K562 (cell line): ENCODE measurements around the gene ATP5F1D. TPM values are rescaled to one million over a fixed set of nuclear protein-coding genes. Genes with fewer than 3 reads are reported as not detected.

Experiments
- ATAC-seq: fragments of 200-7000 bp; cut with Tn5 transposase; 3 replicates; pipeline ENCODE4 v1.9.1; 2020; ENCODE audit warnings: moderate library complexity
- BruUV-seq: library from RNA; stranded (reverse); fragments of 400-500 nt; replicated peaks from 2 replicates; lab custom pipeline; 2021; lab: Mats Ljungman, UMichigan
- CTCF ChIA-PET: fragments of 300-600 bp; formaldehyde crosslinking; extraction: SDS; loops from one replicate; lab custom pipeline; 2021; ENCODE audit warnings: low intra/inter-chr PET ratio; lab: Yijun Ruan, JAX
- POLR2A ChIA-PET: fragments of 300-600, 350-650 bp; sonication (Branson Sonifier 250); formaldehyde crosslinking; extraction: SDS; loops from one replicate; lab custom pipeline; 2021; ENCODE audit warnings: antibody characterized with exemption, inconsistent platforms; lab: Yijun Ruan, JAX
- DNase-seq, 4 experiments: peaks; one replicate each; pipeline versions ENCODE4 v3.0.0 to v3.0.0-alpha.2; 2011 to 2018; ENCODE audit warnings: low spot score in 3 of 4, mixed read lengths in 3 of 4; ENCODE audit errors: extremely low read depth in 1 of 4
- FAIRE-seq: peaks from 2 replicates; lab custom pipeline; 2011; peaks lifted over from hg19 to GRCh38; lab: Jason Lieb, UNC
- H2AFZ ChIP-seq: 2 replicates; pipeline ENCODE4 v1.6.0; 2011; ENCODE audit warnings: low read depth, low read length, control low read depth, inconsistent platforms
- H3K27ac ChIP-seq: fragments of 200-600 bp; 3 replicates; pipeline ENCODE4 v1.8.0; 2011; ENCODE audit warnings: low read depth, mild to moderate bottlenecking, control low read depth, inconsistent platforms, low read length, moderate library complexity, mixed read lengths; ENCODE audit errors: extremely low read depth
- H3K27me3 ChIP-seq, 2 experiments: fragments of 300-600 bp in 1 of 2; 2 replicates in 1 of 2; 3 replicates in 1 of 2; pipeline versions ENCODE4 v1.6.0 to v1.8.0; 2011; ENCODE audit warnings: inconsistent platforms in 2 of 2, low read length in 2 of 2, mild to moderate bottlenecking in 1 of 2, mixed read lengths in 1 of 2, moderate library complexity in 1 of 2; ENCODE audit not compliant: control insufficient read depth in 2 of 2, insufficient read depth in 2 of 2
- H3K36me3 ChIP-seq: fragments of 300-600 bp; 3 replicates; pipeline ENCODE4 v1.8.0; 2011; ENCODE audit warnings: mild to moderate bottlenecking, low read length, inconsistent platforms; ENCODE audit not compliant: control insufficient read depth, insufficient read depth
- H3K4me1 ChIP-seq, 2 experiments: fragments of 200-600 bp in 1 of 2; replicated peaks in 1 of 2; 2 replicates in 1 of 2; 3 replicates in 1 of 2; pipeline versions ENCODE4 v1.5.1 to v1.8.0; 2011; ENCODE audit warnings: inconsistent platforms in 2 of 2, low read length in 2 of 2, mild to moderate bottlenecking in 1 of 2, mixed read lengths in 1 of 2, moderate library complexity in 1 of 2; ENCODE audit not compliant: control insufficient read depth in 2 of 2, insufficient read depth in 2 of 2
- H3K4me2 ChIP-seq: 2 replicates; pipeline ENCODE4 v1.6.1; 2011; ENCODE audit warnings: low read length, control low read depth, inconsistent platforms, mixed read lengths; ENCODE audit not compliant: insufficient read depth
- H3K4me3 ChIP-seq: fragments of 200-600 bp; sonication (generic), shearing (Covaris generic); 2 replicates; pipeline ENCODE4 v1.5.1; 2016; ENCODE audit warnings: control low read depth, inconsistent platforms
- H3K79me2 ChIP-seq: fragments of 200-600 bp; 3 replicates; pipeline ENCODE4 v1.8.0; 2011; ENCODE audit warnings: low read length, inconsistent platforms; ENCODE audit not compliant: control insufficient read depth, insufficient read depth
- H3K9ac ChIP-seq, 2 experiments: 2 replicates each; pipeline versions ENCODE4 v1.6.0 to v1.6.1; 2011; ENCODE audit warnings: low read depth in 2 of 2, low read length in 2 of 2, control low read depth in 1 of 2, inconsistent platforms in 1 of 2, mild to moderate bottlenecking in 1 of 2, mixed read lengths in 1 of 2; ENCODE audit not compliant: insufficient read depth in 1 of 2
- H3K9me1 ChIP-seq: one replicate; pipeline ENCODE4 v1.6.0; 2011; ENCODE audit warnings: inconsistent platforms, mild to moderate bottlenecking, low read length, moderate library complexity; ENCODE audit not compliant: control insufficient read depth, insufficient read depth
- H3K9me3 ChIP-seq: replicated peaks from 2 replicates; pipeline ENCODE4 v1.5.1; 2011; ENCODE audit warnings: low read depth, low read length, inconsistent platforms; ENCODE audit not compliant: control insufficient read depth, insufficient read depth
- H4K20me1 ChIP-seq: replicated peaks from 2 replicates; pipeline ENCODE4 v1.6.1; 2011; ENCODE audit warnings: low read length, inconsistent platforms, mixed read lengths; ENCODE audit not compliant: control insufficient read depth, insufficient read depth
- E4F1 ChIP-seq: fragments of 250-450 bp; sonication (Bioruptor Pico); IDR thresholded peaks from 2 replicates; pipeline ENCODE4 v1.5.0; 2021; ENCODE audit warnings: mild to moderate bottlenecking, borderline replicate concordance
- POLR2G ChIP-seq: fragments of 200-400 bp; formaldehyde crosslinking; IDR thresholded peaks from 2 replicates; pipeline ENCODE4 v1.6.1; 2017; ENCODE audit warnings: low read depth, mild to moderate bottlenecking, antibody characterized with exemption, low read length, moderate library complexity
- RBM22 ChIP-seq: fragments of 200-400 bp; formaldehyde crosslinking; IDR thresholded peaks from 2 replicates; pipeline ENCODE4 v1.6.1; 2018; ENCODE audit warnings: low read length, low read depth; ENCODE audit not compliant: poor library complexity, severe bottlenecking
- SMARCC2 ChIP-seq: fragments of 450-650 bp; IDR thresholded peaks from 2 replicates; pipeline ENCODE4 v1.6.1; 2017; ENCODE audit warnings: antibody characterized with exemption, moderate library complexity, mild to moderate bottlenecking, low read depth
- ZBTB33 ChIP-seq: sonication (generic); formaldehyde crosslinking; IDR thresholded peaks from 2 replicates; pipeline ENCODE4 v1.8.1; 2023; ENCODE audit warnings: mild to moderate bottlenecking, missing genetic modification reagents
- WGBS: fragments of 100-300 bp; shearing (Covaris generic); methylation state at CpG from one replicate; pipeline ENCODE4 v1.1.6; 2016; ENCODE audit warnings: low coverage, mixed read lengths; ENCODE audit not compliant: insufficient coverage; ENCODE audit errors: missing lambda C conversion rate; 5-methylcytosine and 5-hydroxymethylcytosine counted together
- in situ Hi-C: fragments of 300-500 bp; cut with MboI; formaldehyde crosslinking; loops from 4 replicates; pipeline ENCODE4 v1.15.0; 2018; ENCODE audit warnings: inconsistent platforms, mixed read lengths
- intact Hi-C: fragments of 100-400 bp; cut with micrococcal nuclease; formaldehyde crosslinking; loops from 2 replicates; pipeline ENCODE4 v1.14.2; 2022
- polyA plus RNA-seq, 8 experiments: library from polyadenylated mRNA; depleted of rRNA in 4 of 8; stranded (reverse) in 5 of 8; unstranded in 3 of 8; fragments of >200 nt; fragmentation: Nextera tagmentation in 2 of 8; fragmentation: Illumina TruSeq in 1 of 8; extraction: Ambion mirVana in 2 of 8; extraction: Trizol in 1 of 8; gene quantifications; 2 replicates each; pipeline versions ENCODE4 v1.2.1 to v1.2.3, GENCODE V29; 2011 to 2014; ENCODE audit warnings: inconsistent platforms in 1 of 8, missing spikeins in 1 of 8
- total RNA-seq, 7 experiments: library from RNA; depleted of rRNA in 6 of 7; stranded (reverse); fragments of >200 nt in 6 of 7; fragmentation: Illumina TruSeq in 2 of 7; extraction: Trizol in 2 of 7; gene quantifications; 2 replicates each; pipeline versions ENCODE4 v1.2.1 to v1.2.3, GENCODE V29; 2011 to 2021; ENCODE audit warnings: low replicate concordance in 1 of 7

The ATP5F1D gene
- total and polyA plus RNA-seq, 9 of the 15 experiments (the other 6 are each of a cell fraction or from before 2014, with no cell fraction given) = 3.9 to 409 (median 36.8) TPM

GRCh38 chr19:1228161-1228957 lies 13.2 kb upstream of the ATP5F1D start (continued):
- peak; percentile 4; the same call in 1 of the 2 replicates for TF ChIP-seq ZBTB33 (CRISPR knock-in tag)
- no peak for TF ChIP-seq SMARCC2

- no peaks in the 10 kb centered on the region for H4K20me1 ChIP-seq
- H3K4me1 ChIP-seq = peaks cover 0 to 63% of the 10 kb centered on the region in 2 experiments; a peak in 3 of 5 replicates
- H3K4me2 ChIP-seq = no peak overlapping the region
- ATAC-seq = no peak
- H3K79me2 ChIP-seq = 0 out of 3 replicates have a peak, but pooled peaks cover 3% of the 10 kb centered on the region
- no peak for DNase-seq
- H3K9ac ChIP-seq = no peak overlapping the region
- H3K4me3 ChIP-seq = no peak overlapping the region
- BruUV-seq = no TSS peak
- POLR2A ChIA-PET = no interaction called here
- peak; percentile 93 for TF ChIP-seq ZBTB33 (CRISPR knock-in tag)
- no peak for TF ChIP-seq E4F1
- peak; percentile 73 for TF ChIP-seq RBM22
- TF ChIP-seq POLR2G = peak; percentile 72
- WGBS = 98% methylated on average over 22 of the region's 158 CpGs
- H3K36me3 ChIP-seq = peaks cover 63% of the 10 kb centered on the region; the same call in 2 of the 3 replicates
- no peak for FAIRE-seq
- H2AFZ ChIP-seq = no peak overlapping the region
- no peaks in the 10 kb centered on the region; the same call in 1 of the 2 replicates for H3K9me3 ChIP-seq
- H3K27ac ChIP-seq = no peak overlapping the region
- intact Hi-C loops (no loop called here), in situ Hi-C loops (loop anchor here (25.0 kb wide), 1 partner anchor 467 kb away; the partner anchor contains the start of gene MISP)
- H3K27me3 ChIP-seq = no peaks in the 10 kb centered on the region
- CTCF ChIA-PET = no interaction called here
- no peaks in the 10 kb centered on the region for H3K9me1 ChIP-seq
Measured at GRCh38 chr19:1229056-1229923, 12.3 kb upstream of the ATP5F1D start.
